ENCODE data around the gene SLC5A6. TPM values are rescaled to one million over a fixed set of nuclear protein-coding genes. Genes with fewer than 3 reads are reported as not detected.

The SLC5A6 gene
- total and polyA plus RNA-seq, 2 of the 8 experiments (the other 6 are each of a cell fraction or from before 2014, with no cell fraction given) = 118 to 183 TPM

- Histone ChIP-seq H2BK5ac (ENCODE audit: low read depth, low read length) (no peak overlapping the region), H4K5ac (ENCODE audit: insufficient read length, low read depth, low read length) (no peak overlapping the region), H3K9me3 (ENCODE audit: insufficient read depth in 2 of 2, low read depth in 1 of 2, low read length in 1 of 2) (no peaks in the 10 kb centered on the region), H3K14ac (ENCODE audit: insufficient read length) (no peak overlapping the region), H4K91ac (replicated peaks; ENCODE audit: insufficient read length, low read length) (no peak overlapping the region), H3K27ac (ENCODE audit: low read depth, low read length) (no peak overlapping the region), H2BK15ac (ENCODE audit: low read length) (no peak overlapping the region), H3K4me1 (replicated peaks in 1 of 4; ENCODE audit: control insufficient read depth in 3 of 4, insufficient read depth in 4 of 4, low read length in 3 of 4) (no peaks in the 10 kb centered on the region), H4K8ac (ENCODE audit: extremely low read depth, insufficient read depth, low read length) (no peak overlapping the region), H3K27me3 (replicated peaks in 1 of 4; ENCODE audit: control insufficient read depth in 3 of 4, extremely low read depth in 1 of 4, insufficient read depth in 3 of 4, low read length in 3 of 4) (no peaks in the 10 kb centered on the region; a peak in 1 of 7 replicates), H2BK20ac (ENCODE audit: low read length) (no peak overlapping the region), H3K23ac (ENCODE audit: insufficient read length) (no peak overlapping the region), H2AK5ac (ENCODE audit: low read depth, low read length) (no peak overlapping the region), H3K9ac (replicated peaks in 1 of 4; ENCODE audit: extremely low read depth in 1 of 4, low read depth in 3 of 4, low read length in 3 of 4) (no peak overlapping the region), H3K4ac (replicated peaks; ENCODE audit: insufficient read length, low read depth, low read length) (no peak overlapping the region), H3K56ac (replicated peaks; ENCODE audit: insufficient read length, low read depth, low read length) (no peak overlapping the region), H3K18ac (ENCODE audit: extremely low read depth, low read length) (no peak overlapping the region), H3K4me3 (ENCODE audit: extremely low read depth in 1 of 4, insufficient read depth in 2 of 4, low read depth in 3 of 4, low read length in 4 of 4) (no peak overlapping the region), H4K20me1 (replicated peaks in 1 of 2; ENCODE audit: control insufficient read depth in 1 of 2, insufficient read depth in 2 of 2, low read length in 2 of 2) (no peaks in the 10 kb centered on the region), H2AFZ (ENCODE audit: low read length) (no peak overlapping the region), H3K23me2 (ENCODE audit: low read depth, low read length) (no peaks in the 10 kb centered on the region), H3K4me2 (ENCODE audit: insufficient read depth in 1 of 2, low read depth in 2 of 2, low read length in 2 of 2) (no peak overlapping the region), H3K79me1 (ENCODE audit: low read depth, low read length) (no peaks in the 10 kb centered on the region), H2BK120ac (replicated peaks; ENCODE audit: low read depth, low read length) (no peak overlapping the region), H3K79me2 (ENCODE audit: control insufficient read depth in 1 of 2, insufficient read depth in 2 of 2, low read length in 2 of 2) (no peaks in the 10 kb centered on the region), H2BK12ac (ENCODE audit: low read depth, low read length) (no peak overlapping the region), H3K36me3 (ENCODE audit: control insufficient read depth in 2 of 4, insufficient read depth in 4 of 4, low read length in 3 of 4) (no peaks in the 10 kb centered on the region)
- no peak for TF ChIP-seq NANOG (IDR thresholded peaks at IDR 0.05; ENCODE audit: insufficient read depth, low read depth, low read length, poor library complexity, severe bottlenecking)
- DNase-seq (ENCODE audit: low read depth in 1 of 2, low spot score in 2 of 2) (no peak), FAIRE-seq (no peak)
- 93% methylated on average over 3 of the region's 3 CpGs; no CpG with 5 or more reads in 1 of the 2 experiments for WGBS, 2 experiments (ENCODE audit: extremely low coverage in 1 of 2, insufficient coverage in 1 of 2, insufficient read length in 1 of 2, insufficient replicate concordance in 2 of 2, low coverage in 1 of 2, low lambda C conversion rate in 2 of 2, missing lambda C conversion rate in 1 of 2)
- ChIA-PET CTCF (ENCODE audit: partially characterized antibody) (interaction anchor here (1.5 to 5.0 kb wide), 3 partner anchors 9 to 123 kb away, joined by 4 to 26 read pairs (median 4); no protein-coding TSS in a partner anchor), POLR2A (ENCODE audit: partially characterized antibody) (interaction anchor here (1.0 kb wide), 1 partner anchor 30 kb away, joined by 3 read pairs; the partner anchor contains the start of gene TCF23)
These were observed 33.6 kb downstream of the SLC5A6 start for GRCh38 chr2:27178469-27178868.
